ENCODE results near the gene FHIT.

The FHIT gene

GRCh38 chr3:60147249-60147950 lies 1103.9 kb downstream of the FHIT start:
- H3K4me1 ChIP-seq (ENCODE audit: control insufficient read depth in 1 of 2, insufficient read depth in 2 of 2, low read length in 2 of 2), result no peaks in the 10 kb centered on the region
- H3K9me3 ChIP-seq (ENCODE audit: control insufficient read depth in 1 of 2, low read length in 2 of 2), result no peaks in the 10 kb centered on the region
- H3K36me3 ChIP-seq (ENCODE audit: control insufficient read depth in 1 of 2, insufficient read depth in 2 of 2, low read length in 2 of 2), result no peaks in the 10 kb centered on the region
- no peak overlapping the region for H3K4me3 ChIP-seq (ENCODE audit: low read depth in 1 of 2, low read length in 2 of 2)
- H3K27me3 ChIP-seq (ENCODE audit: low read depth, low read length), result no peaks in the 10 kb centered on the region
- no peak overlapping the region for H3K27ac ChIP-seq (ENCODE audit: low read length)

DNA sequence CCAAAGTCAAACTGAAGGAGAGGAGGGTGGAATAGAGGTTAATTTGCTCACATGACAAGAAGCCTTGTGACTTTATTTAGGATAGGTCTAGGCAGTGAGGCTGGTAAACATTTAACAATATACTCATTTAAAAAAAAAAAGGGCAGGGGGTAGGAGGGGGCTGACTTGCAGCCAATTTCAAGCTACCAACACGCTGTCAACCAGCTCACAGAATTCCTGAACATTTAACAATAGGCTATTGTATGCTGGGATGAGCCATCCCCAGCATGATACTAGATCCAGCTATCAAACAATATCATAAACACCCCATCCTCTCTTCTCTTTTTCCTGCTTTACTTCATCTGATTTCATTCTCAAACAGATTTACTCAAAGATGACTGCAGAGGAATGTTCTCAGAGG lies 1105.1 kb downstream of the FHIT start:
- H3K36me3 ChIP-seq (ENCODE audit: control insufficient read depth in 1 of 2, insufficient read depth in 2 of 2, low read length in 2 of 2), result no peaks in the 10 kb centered on the region
- H3K4me3 ChIP-seq (ENCODE audit: low read depth in 1 of 2, low read length in 2 of 2), result no peak overlapping the region
- no peaks in the 10 kb centered on the region for H3K27me3 ChIP-seq (ENCODE audit: low read depth, low read length)
- no peak overlapping the region for H3K27ac ChIP-seq (ENCODE audit: low read length)
- no peaks in the 10 kb centered on the region for H3K9me3 ChIP-seq (ENCODE audit: control insufficient read depth in 1 of 2, low read length in 2 of 2)
- H3K4me1 ChIP-seq (ENCODE audit: control insufficient read depth in 1 of 2, insufficient read depth in 2 of 2, low read length in 2 of 2), result no peaks in the 10 kb centered on the region

DNA sequence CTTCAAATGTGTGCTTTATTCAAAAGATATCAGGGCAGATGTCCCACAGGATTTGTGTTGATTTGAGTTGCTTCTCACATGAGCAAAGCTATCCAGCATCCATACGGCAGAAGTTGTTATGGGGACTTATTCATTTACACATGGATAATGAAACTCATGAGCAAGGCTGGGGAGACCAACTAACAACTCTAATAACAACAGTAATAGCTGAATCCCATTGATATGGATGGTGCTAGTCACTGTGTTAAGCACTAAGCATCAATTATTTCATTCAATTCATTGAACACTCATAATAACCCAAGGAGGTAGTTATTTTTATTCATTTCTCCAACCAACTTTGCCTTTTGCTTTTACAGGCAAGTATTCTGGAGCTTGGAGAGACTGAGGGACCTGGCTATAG lies 1107.2 kb downstream of the FHIT start:
- H3K27me3 ChIP-seq (ENCODE audit: low read depth, low read length), result no peaks in the 10 kb centered on the region
- no peaks in the 10 kb centered on the region for H3K9me3 ChIP-seq (ENCODE audit: control insufficient read depth in 1 of 2, low read length in 2 of 2)
- no peak overlapping the region for H3K27ac ChIP-seq (ENCODE audit: low read length)

GRCh38 chr3:60142009-60142408 lies 1109.2 kb downstream of the FHIT start:
- H3K27ac ChIP-seq (ENCODE audit: low read length), result no peak overlapping the region
- no peaks in the 10 kb centered on the region for H3K27me3 ChIP-seq (ENCODE audit: low read depth, low read length)
- no peaks in the 10 kb centered on the region for H3K36me3 ChIP-seq (ENCODE audit: control insufficient read depth in 1 of 2, insufficient read depth in 2 of 2, low read length in 2 of 2)
- H3K9me3 ChIP-seq (ENCODE audit: control insufficient read depth in 1 of 2, low read length in 2 of 2), result no peaks in the 10 kb centered on the region
- no peak overlapping the region for H3K4me3 ChIP-seq (ENCODE audit: low read depth in 1 of 2, low read length in 2 of 2)
- no peaks in the 10 kb centered on the region for H3K4me1 ChIP-seq (ENCODE audit: control insufficient read depth in 1 of 2, insufficient read depth in 2 of 2, low read length in 2 of 2)

More for the DNA sequence above, 1107.2 kb downstream of the FHIT start:
- H3K36me3 ChIP-seq (ENCODE audit: control insufficient read depth in 1 of 2, insufficient read depth in 2 of 2, low read length in 2 of 2), result no peaks in the 10 kb centered on the region
- no peak overlapping the region for H3K4me3 ChIP-seq (ENCODE audit: low read depth in 1 of 2, low read length in 2 of 2)
- no peaks in the 10 kb centered on the region for H3K4me1 ChIP-seq (ENCODE audit: control insufficient read depth in 1 of 2, insufficient read depth in 2 of 2, low read length in 2 of 2)

DNA sequence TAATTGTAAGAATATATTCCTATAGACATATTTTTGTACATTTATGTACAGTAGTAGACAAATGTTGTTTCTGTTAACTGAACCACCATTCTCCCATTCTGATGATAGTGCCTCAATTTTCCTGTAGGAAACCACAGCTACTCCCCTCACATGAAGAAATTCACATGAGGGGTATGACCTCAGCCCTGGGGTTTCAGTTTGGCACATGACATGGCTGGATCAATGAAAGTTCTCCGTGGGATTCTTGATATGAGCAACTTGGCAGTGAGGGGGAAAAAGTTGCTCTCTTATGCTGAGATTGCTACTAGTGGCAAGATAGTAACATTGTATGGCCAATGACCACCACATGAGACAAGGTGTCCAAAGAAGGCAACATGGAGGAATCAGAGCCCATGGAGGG lies 1111.1 kb downstream of the FHIT start:
- no peak overlapping the region for H3K27ac ChIP-seq (ENCODE audit: low read length)
- H3K36me3 ChIP-seq (ENCODE audit: control insufficient read depth in 1 of 2, insufficient read depth in 2 of 2, low read length in 2 of 2), result no peaks in the 10 kb centered on the region
- no peak overlapping the region for H3K4me3 ChIP-seq (ENCODE audit: low read depth in 1 of 2, low read length in 2 of 2)
- H3K9me3 ChIP-seq (ENCODE audit: control insufficient read depth in 1 of 2, low read length in 2 of 2), result no peaks in the 10 kb centered on the region
- no peaks in the 10 kb centered on the region for H3K4me1 ChIP-seq (ENCODE audit: control insufficient read depth in 1 of 2, insufficient read depth in 2 of 2, low read length in 2 of 2)
- no peaks in the 10 kb centered on the region for H3K27me3 ChIP-seq (ENCODE audit: low read depth, low read length)

DNA sequence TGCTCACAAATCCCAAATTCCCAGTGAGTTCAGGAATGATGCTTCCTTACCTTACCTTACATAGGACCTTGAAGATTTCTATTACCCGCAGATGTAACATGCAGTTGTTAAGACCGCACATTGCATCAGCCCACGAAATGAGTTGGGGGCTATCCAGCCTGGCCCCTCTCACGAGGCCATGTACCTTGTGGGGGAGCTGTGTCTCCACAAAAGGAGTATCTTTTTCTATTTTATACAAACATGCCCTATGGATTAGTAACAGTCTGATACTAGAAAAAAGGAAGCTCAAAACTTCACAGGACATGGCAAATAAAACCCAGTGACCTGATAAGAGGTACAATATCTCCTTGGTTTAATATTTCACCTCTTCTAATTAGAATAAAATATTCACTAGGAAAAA lies 1114.7 kb downstream of the FHIT start:
- no peaks in the 10 kb centered on the region for H3K27me3 ChIP-seq (ENCODE audit: low read depth, low read length)
- no peaks in the 10 kb centered on the region for H3K9me3 ChIP-seq (ENCODE audit: control insufficient read depth in 1 of 2, low read length in 2 of 2)
- H3K4me1 ChIP-seq (ENCODE audit: control insufficient read depth in 1 of 2, insufficient read depth in 2 of 2, low read length in 2 of 2), result peaks cover 0 to 3% of the 10 kb centered on the region in 2 donors
- no peak overlapping the region for H3K27ac ChIP-seq (ENCODE audit: low read length)
- H3K4me3 ChIP-seq (ENCODE audit: low read depth in 1 of 2, low read length in 2 of 2), result no peak overlapping the region
- no peaks in the 10 kb centered on the region for H3K36me3 ChIP-seq (ENCODE audit: control insufficient read depth in 1 of 2, insufficient read depth in 2 of 2, low read length in 2 of 2)

- Histone ChIP-seq H3K4me1 (ENCODE audit: control insufficient read depth in 1 of 2, insufficient read depth in 2 of 2, low read length in 2 of 2) (peaks cover 0 to 3% of the 10 kb centered on the region in 2 donors), H3K4me3 (ENCODE audit: low read depth in 1 of 2, low read length in 2 of 2) (no peak overlapping the region), H3K36me3 (ENCODE audit: control insufficient read depth in 1 of 2, insufficient read depth in 2 of 2, low read length in 2 of 2) (no peaks in the 10 kb centered on the region), H3K27me3 (ENCODE audit: low read depth, low read length) (no peaks in the 10 kb centered on the region), H3K27ac (ENCODE audit: low read length) (no peak overlapping the region), H3K9me3 (ENCODE audit: control insufficient read depth in 1 of 2, low read length in 2 of 2) (no peaks in the 10 kb centered on the region)
Measured at GRCh38 chr3:60135474-60135873, 1115.8 kb downstream of the FHIT start.

DNA sequence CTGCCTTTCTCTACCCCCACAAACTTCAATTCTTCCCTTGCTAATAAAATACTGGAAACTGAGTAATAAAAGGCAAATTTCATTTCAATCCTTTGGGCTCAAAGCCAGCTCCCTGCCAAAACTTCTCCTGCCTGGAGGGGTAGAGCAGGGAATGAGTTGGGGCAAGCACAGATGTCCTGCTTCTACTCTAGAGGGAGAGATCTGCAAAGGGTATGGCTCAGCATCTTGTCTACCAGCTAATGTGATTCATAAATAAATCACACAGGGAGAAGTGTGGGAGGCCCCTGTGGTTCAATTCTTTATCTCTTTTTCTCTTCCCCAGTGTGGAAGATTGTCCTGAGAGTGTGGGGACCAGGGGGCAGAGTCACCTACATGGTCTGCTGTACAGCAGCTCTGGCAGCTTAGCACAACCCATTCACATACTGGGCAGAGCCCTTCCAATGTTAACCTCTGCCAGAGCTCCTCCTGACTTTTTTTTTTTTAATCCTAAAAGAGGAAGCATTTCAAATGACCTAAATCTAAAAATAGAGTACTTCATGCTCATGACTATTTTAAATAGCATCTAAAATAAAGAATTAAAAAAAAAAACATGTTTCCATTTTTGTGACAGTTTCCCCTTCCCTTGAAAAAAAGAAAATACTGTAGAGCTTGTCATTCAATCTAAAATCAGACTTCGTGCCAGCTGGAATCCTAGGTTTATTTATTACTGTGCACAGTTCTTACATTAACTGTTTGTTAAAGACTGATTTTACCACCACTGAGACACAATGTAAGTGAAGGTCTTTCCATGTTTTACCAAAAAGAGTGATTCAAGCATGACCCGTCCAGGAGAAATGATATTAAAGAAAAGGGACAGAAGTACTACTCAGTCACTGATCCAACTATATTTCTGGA lies 1117.7 kb downstream of the FHIT start:
- peaks cover 0 to 3% of the 10 kb centered on the region in 2 donors for H3K4me1 ChIP-seq (ENCODE audit: control insufficient read depth in 1 of 2, insufficient read depth in 2 of 2, low read length in 2 of 2)
- H3K27ac ChIP-seq (ENCODE audit: low read length), result no peak overlapping the region

DNA sequence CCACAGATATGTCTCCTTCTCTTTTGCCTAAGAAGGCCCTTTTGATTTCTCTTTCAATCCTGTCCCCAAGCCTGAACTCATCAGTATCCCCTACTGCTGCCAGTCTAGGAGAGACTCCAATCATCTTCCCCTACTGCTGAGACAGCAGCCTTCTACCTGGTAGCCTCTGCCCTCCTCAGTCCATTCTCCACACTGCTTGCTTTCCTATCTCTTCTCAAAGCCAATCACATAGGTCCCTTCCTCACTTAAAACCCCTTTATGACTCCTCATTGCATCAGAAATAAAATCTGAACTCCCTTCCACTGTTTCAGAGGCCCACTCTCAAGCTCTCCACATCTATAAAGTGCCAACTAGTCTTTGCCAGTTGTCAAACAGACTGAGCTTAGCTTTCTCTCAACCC lies 1119.6 kb downstream of the FHIT start:
- Histone ChIP-seq H3K36me3 (ENCODE audit: control insufficient read depth in 1 of 2, insufficient read depth in 2 of 2, low read length in 2 of 2) (no peaks in the 10 kb centered on the region), H3K27me3 (ENCODE audit: low read depth, low read length) (no peaks in the 10 kb centered on the region), H3K9me3 (ENCODE audit: control insufficient read depth in 1 of 2, low read length in 2 of 2) (no peaks in the 10 kb centered on the region), H3K4me3 (ENCODE audit: low read depth in 1 of 2, low read length in 2 of 2) (no peak overlapping the region), H3K27ac (ENCODE audit: low read length) (no peak overlapping the region), H3K4me1 (ENCODE audit: control insufficient read depth in 1 of 2, insufficient read depth in 2 of 2, low read length in 2 of 2) (peaks cover 0 to 3% of the 10 kb centered on the region in 2 donors)

More for the DNA sequence above, 1117.7 kb downstream of the FHIT start:
- no peaks in the 10 kb centered on the region for H3K27me3 ChIP-seq (ENCODE audit: low read depth, low read length)
- H3K4me3 ChIP-seq (ENCODE audit: low read depth in 1 of 2, low read length in 2 of 2), result no peak overlapping the region
- H3K36me3 ChIP-seq (ENCODE audit: control insufficient read depth in 1 of 2, insufficient read depth in 2 of 2, low read length in 2 of 2), result no peaks in the 10 kb centered on the region
- H3K9me3 ChIP-seq (ENCODE audit: control insufficient read depth in 1 of 2, low read length in 2 of 2), result no peaks in the 10 kb centered on the region

DNA sequence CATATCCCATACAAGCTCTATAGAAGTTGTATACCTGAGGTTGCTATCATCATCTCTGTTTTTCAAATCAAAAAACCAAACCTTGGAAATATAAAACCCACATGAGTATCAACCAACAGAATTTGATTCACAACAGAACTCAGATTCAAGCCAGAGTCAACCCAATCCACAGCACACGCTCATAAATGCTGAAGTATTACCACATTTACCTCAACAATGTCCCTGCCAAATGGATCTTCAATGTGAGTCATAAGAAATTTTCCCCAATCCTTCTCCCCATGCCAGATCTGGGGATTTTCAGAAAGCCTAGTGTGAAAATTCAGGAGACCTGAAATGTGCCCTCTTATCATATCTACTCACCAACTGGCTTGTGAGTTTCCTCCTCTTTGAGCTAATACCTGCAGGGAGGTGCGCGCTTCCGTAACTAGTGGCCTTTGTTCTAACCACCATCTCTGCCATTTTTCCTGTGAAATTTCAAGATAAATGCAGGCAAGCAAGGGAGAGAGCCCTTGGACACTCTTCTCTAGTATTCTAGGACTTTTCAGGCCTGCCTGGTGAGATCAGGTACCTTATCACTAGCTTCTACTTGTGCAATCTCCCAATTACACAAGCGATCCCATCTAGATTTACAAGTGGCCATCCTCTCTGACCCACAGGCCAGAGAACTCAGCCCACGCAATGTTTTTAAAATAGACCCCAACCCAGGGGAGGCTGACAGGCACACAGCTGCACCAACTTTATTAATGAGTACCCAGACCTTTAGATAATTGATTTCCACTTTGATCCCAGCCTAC lies 1124.5 kb downstream of the FHIT start:
- Histone ChIP-seq H3K4me1 (ENCODE audit: control insufficient read depth in 1 of 2, insufficient read depth in 2 of 2, low read length in 2 of 2) (no peaks in the 10 kb centered on the region), H3K4me3 (ENCODE audit: low read depth in 1 of 2, low read length in 2 of 2) (no peak overlapping the region), H3K27ac (ENCODE audit: low read length) (no peak overlapping the region), H3K36me3 (ENCODE audit: control insufficient read depth in 1 of 2, insufficient read depth in 2 of 2, low read length in 2 of 2) (no peaks in the 10 kb centered on the region), H3K27me3 (ENCODE audit: low read depth, low read length) (no peaks in the 10 kb centered on the region), H3K9me3 (ENCODE audit: control insufficient read depth in 1 of 2, low read length in 2 of 2) (no peaks in the 10 kb centered on the region)

GRCh38 chr3:60125686-60126085 lies 1125.6 kb downstream of the FHIT start:
- H3K9me3 ChIP-seq (ENCODE audit: control insufficient read depth in 1 of 2, low read length in 2 of 2), result no peaks in the 10 kb centered on the region
- H3K4me3 ChIP-seq (ENCODE audit: low read depth in 1 of 2, low read length in 2 of 2), result no peak overlapping the region
- no peaks in the 10 kb centered on the region for H3K36me3 ChIP-seq (ENCODE audit: control insufficient read depth in 1 of 2, insufficient read depth in 2 of 2, low read length in 2 of 2)
- H3K27me3 ChIP-seq (ENCODE audit: low read depth, low read length), result no peaks in the 10 kb centered on the region
- H3K4me1 ChIP-seq (ENCODE audit: control insufficient read depth in 1 of 2, insufficient read depth in 2 of 2, low read length in 2 of 2), result no peaks in the 10 kb centered on the region
- H3K27ac ChIP-seq (ENCODE audit: low read length), result no peak overlapping the region
